ENCODE measurements around the gene SARS1.

Gene SARS1

GRCh38 chr1:109263234-109263596 is 49.5 kb downstream of the SARS1 start:
- Histone ChIP-seq H3K4me3 (ENCODE audit: low read length) (no peak overlapping the region), H3K9ac (ENCODE audit: low read length) (no peak overlapping the region), H3K9me3 (ENCODE audit: control insufficient read depth, low read length) (no peaks in the 10 kb centered on the region), H3K36me3 (ENCODE audit: control insufficient read depth, insufficient read depth, low read length) (no peaks in the 10 kb centered on the region), H3K27me3 (ENCODE audit: control insufficient read depth, insufficient read depth, low read length) (no peaks in the 10 kb centered on the region), H3K4me1 (ENCODE audit: control insufficient read depth, insufficient read depth, low read length) (peaks cover 6% of the 10 kb centered on the region)

GRCh38 chr1:109263597-109264378 is 50.1 kb downstream of the SARS1 start:
- H3K9ac ChIP-seq (ENCODE audit: low read length), result no peak overlapping the region
- no peaks in the 10 kb centered on the region for H3K9me3 ChIP-seq (ENCODE audit: control insufficient read depth, low read length)
- H3K27me3 ChIP-seq (ENCODE audit: control insufficient read depth, insufficient read depth, low read length), result no peaks in the 10 kb centered on the region
- peaks cover 6% of the 10 kb centered on the region for H3K4me1 ChIP-seq (ENCODE audit: control insufficient read depth, insufficient read depth, low read length)
- no peak overlapping the region for H3K4me3 ChIP-seq (ENCODE audit: low read length)
- H3K36me3 ChIP-seq (ENCODE audit: control insufficient read depth, insufficient read depth, low read length), result no peaks in the 10 kb centered on the region

- Histone ChIP-seq H3K9ac (ENCODE audit: low read length) (no peak overlapping the region), H3K9me3 (ENCODE audit: control insufficient read depth, low read length) (no peaks in the 10 kb centered on the region), H3K4me3 (ENCODE audit: low read length) (no peak overlapping the region), H3K36me3 (ENCODE audit: control insufficient read depth, insufficient read depth, low read length) (no peaks in the 10 kb centered on the region), H3K27me3 (ENCODE audit: control insufficient read depth, insufficient read depth, low read length) (no peaks in the 10 kb centered on the region), H3K4me1 (ENCODE audit: control insufficient read depth, insufficient read depth, low read length) (peaks cover 6% of the 10 kb centered on the region)
Observed at GRCh38 chr1:109264379-109264755, 50.6 kb downstream of the SARS1 start.

- H3K36me3 ChIP-seq (ENCODE audit: control insufficient read depth, insufficient read depth, low read length), result no peaks in the 10 kb centered on the region
- no peak overlapping the region for H3K9ac ChIP-seq (ENCODE audit: low read length)
Observed at GRCh38 chr1:109265016-109265415, 51.3 kb downstream of the SARS1 start.

GRCh38 chr1:109265741-109266330 is 52.1 kb downstream of the SARS1 start:
- H3K4me1 ChIP-seq (ENCODE audit: control insufficient read depth, insufficient read depth, low read length), result peaks cover 6% of the 10 kb centered on the region
- no peaks in the 10 kb centered on the region for H3K36me3 ChIP-seq (ENCODE audit: control insufficient read depth, insufficient read depth, low read length)
- no peaks in the 10 kb centered on the region for H3K9me3 ChIP-seq (ENCODE audit: control insufficient read depth, low read length)
- no peak overlapping the region for H3K9ac ChIP-seq (ENCODE audit: low read length)
- no peaks in the 10 kb centered on the region for H3K27me3 ChIP-seq (ENCODE audit: control insufficient read depth, insufficient read depth, low read length)
- no peak overlapping the region for H3K4me3 ChIP-seq (ENCODE audit: low read length)

More at GRCh38 chr1:109265016-109265415, 51.3 kb downstream of the SARS1 start:
- Histone ChIP-seq H3K9me3 (ENCODE audit: control insufficient read depth, low read length) (no peaks in the 10 kb centered on the region), H3K4me3 (ENCODE audit: low read length) (no peak overlapping the region), H3K4me1 (ENCODE audit: control insufficient read depth, insufficient read depth, low read length) (peaks cover 6% of the 10 kb centered on the region), H3K27me3 (ENCODE audit: control insufficient read depth, insufficient read depth, low read length) (no peaks in the 10 kb centered on the region)

- no peaks in the 10 kb centered on the region for H3K27me3 ChIP-seq (ENCODE audit: control insufficient read depth, insufficient read depth, low read length)
- H3K4me1 ChIP-seq (ENCODE audit: control insufficient read depth, insufficient read depth, low read length), result peaks cover 6% of the 10 kb centered on the region
- no peaks in the 10 kb centered on the region for H3K36me3 ChIP-seq (ENCODE audit: control insufficient read depth, insufficient read depth, low read length)
- H3K9me3 ChIP-seq (ENCODE audit: control insufficient read depth, low read length), result no peaks in the 10 kb centered on the region
- H3K9ac ChIP-seq (ENCODE audit: low read length), result no peak overlapping the region
- H3K4me3 ChIP-seq (ENCODE audit: low read length), result no peak overlapping the region
Observed at GRCh38 chr1:109266965-109267364, 53.2 kb downstream of the SARS1 start.

GRCh38 chr1:109267743-109268300 is 54.1 kb downstream of the SARS1 start:
- peaks cover 6% of the 10 kb centered on the region for H3K4me1 ChIP-seq (ENCODE audit: control insufficient read depth, insufficient read depth, low read length)
- no peak overlapping the region for H3K9ac ChIP-seq (ENCODE audit: low read length)
- no peaks in the 10 kb centered on the region for H3K36me3 ChIP-seq (ENCODE audit: control insufficient read depth, insufficient read depth, low read length)

GRCh38 chr1:109268431-109269211 is 54.9 kb downstream of the SARS1 start:
- H3K9me3 ChIP-seq (ENCODE audit: control insufficient read depth, low read length), result no peaks in the 10 kb centered on the region
- no peaks in the 10 kb centered on the region for H3K36me3 ChIP-seq (ENCODE audit: control insufficient read depth, insufficient read depth, low read length)
- no peak overlapping the region for H3K9ac ChIP-seq (ENCODE audit: low read length)
- H3K27me3 ChIP-seq (ENCODE audit: control insufficient read depth, insufficient read depth, low read length), result no peaks in the 10 kb centered on the region
- H3K4me1 ChIP-seq (ENCODE audit: control insufficient read depth, insufficient read depth, low read length), result peaks cover 4% of the 10 kb centered on the region
- H3K4me3 ChIP-seq (ENCODE audit: low read length), result no peak overlapping the region

More at GRCh38 chr1:109267743-109268300, 54.1 kb downstream of the SARS1 start:
- Histone ChIP-seq H3K4me3 (ENCODE audit: low read length) (no peak overlapping the region), H3K27me3 (ENCODE audit: control insufficient read depth, insufficient read depth, low read length) (no peaks in the 10 kb centered on the region), H3K9me3 (ENCODE audit: control insufficient read depth, low read length) (no peaks in the 10 kb centered on the region)

GRCh38 chr1:109269212-109269980 is 55.7 kb downstream of the SARS1 start:
- Histone ChIP-seq H3K9me3 (ENCODE audit: control insufficient read depth, low read length) (no peaks in the 10 kb centered on the region), H3K4me3 (ENCODE audit: low read length) (no peak overlapping the region), H3K9ac (ENCODE audit: low read length) (no peak overlapping the region), H3K36me3 (ENCODE audit: control insufficient read depth, insufficient read depth, low read length) (no peaks in the 10 kb centered on the region), H3K4me1 (ENCODE audit: control insufficient read depth, insufficient read depth, low read length) (peaks cover 5% of the 10 kb centered on the region), H3K27me3 (ENCODE audit: control insufficient read depth, insufficient read depth, low read length) (no peaks in the 10 kb centered on the region)

- H3K4me1 ChIP-seq (ENCODE audit: control insufficient read depth, insufficient read depth, low read length), result peaks cover 12% of the 10 kb centered on the region
Observed at GRCh38 chr1:109269981-109270622, 56.4 kb downstream of the SARS1 start.

GRCh38 chr1:109270623-109271317 is 57.1 kb downstream of the SARS1 start:
- no peaks in the 10 kb centered on the region for H3K9me3 ChIP-seq (ENCODE audit: control insufficient read depth, low read length)
- H3K4me3 ChIP-seq (ENCODE audit: low read length), result no peak overlapping the region
- H3K36me3 ChIP-seq (ENCODE audit: control insufficient read depth, insufficient read depth, low read length), result no peaks in the 10 kb centered on the region

More at GRCh38 chr1:109269981-109270622, 56.4 kb downstream of the SARS1 start:
- H3K9me3 ChIP-seq (ENCODE audit: control insufficient read depth, low read length), result no peaks in the 10 kb centered on the region
- H3K9ac ChIP-seq (ENCODE audit: low read length), result no peak overlapping the region
- H3K27me3 ChIP-seq (ENCODE audit: control insufficient read depth, insufficient read depth, low read length), result no peaks in the 10 kb centered on the region
- H3K36me3 ChIP-seq (ENCODE audit: control insufficient read depth, insufficient read depth, low read length), result no peaks in the 10 kb centered on the region
- H3K4me3 ChIP-seq (ENCODE audit: low read length), result no peak overlapping the region

More at GRCh38 chr1:109270623-109271317, 57.1 kb downstream of the SARS1 start:
- Histone ChIP-seq H3K9ac (ENCODE audit: low read length) (no peak overlapping the region), H3K27me3 (ENCODE audit: control insufficient read depth, insufficient read depth, low read length) (no peaks in the 10 kb centered on the region), H3K4me1 (ENCODE audit: control insufficient read depth, insufficient read depth, low read length) (peaks cover 19% of the 10 kb centered on the region)
